ENCODE results near the gene S100A2.
A peak's percentile ranks its signal among the peaks of the same experiment; 100 is the strongest.
"Not testable (repeated sequence)": the region's sequence is repeated elsewhere in the genome, so short reads cannot be mapped to it uniquely, and the experiment has no call there.

S100A2 gene

DNA sequence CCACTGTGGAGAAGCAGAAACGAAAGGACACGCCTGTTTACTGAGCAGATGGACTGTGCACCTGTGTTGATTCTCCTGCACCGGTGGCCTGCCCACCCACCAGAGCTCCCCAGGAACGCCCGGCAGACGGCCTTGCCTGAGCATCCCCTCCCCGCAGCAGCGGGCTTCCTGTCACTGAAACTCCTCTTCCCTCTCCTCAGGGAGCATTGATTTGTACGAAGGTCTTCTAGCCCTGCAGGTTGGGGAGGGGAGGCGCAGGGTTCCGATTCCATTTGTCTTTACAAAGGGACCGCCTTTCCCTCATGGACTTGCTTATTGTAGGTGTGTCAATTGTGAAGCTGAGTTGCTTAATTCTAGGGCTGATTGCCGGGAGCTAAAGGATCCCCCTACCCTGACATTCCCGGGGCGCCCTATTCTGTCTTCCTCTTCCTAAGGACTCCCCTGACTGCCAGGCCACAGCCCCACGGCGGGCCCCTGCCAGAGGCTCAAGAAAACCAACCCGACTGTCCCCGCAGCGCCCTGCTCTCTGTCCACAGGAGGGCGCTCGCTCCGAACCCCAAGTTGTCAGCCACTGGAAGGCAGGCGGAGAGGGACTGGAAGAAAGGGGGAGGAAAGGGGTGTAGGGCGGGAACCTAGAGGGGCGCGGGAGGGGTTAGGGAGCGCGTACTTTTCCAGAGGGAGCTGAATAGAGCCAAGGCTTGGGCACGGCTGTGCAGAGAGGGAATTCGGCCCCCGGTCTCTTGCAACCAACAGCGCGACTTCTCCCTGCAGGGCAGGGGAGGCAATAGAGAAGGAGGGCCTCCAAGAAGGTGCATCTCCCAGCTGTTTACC lies 32.7 kb downstream of the S100A2 start:
- peak; percentile 76 for DNase-seq (ENCODE audit: low spot score)

DNA sequence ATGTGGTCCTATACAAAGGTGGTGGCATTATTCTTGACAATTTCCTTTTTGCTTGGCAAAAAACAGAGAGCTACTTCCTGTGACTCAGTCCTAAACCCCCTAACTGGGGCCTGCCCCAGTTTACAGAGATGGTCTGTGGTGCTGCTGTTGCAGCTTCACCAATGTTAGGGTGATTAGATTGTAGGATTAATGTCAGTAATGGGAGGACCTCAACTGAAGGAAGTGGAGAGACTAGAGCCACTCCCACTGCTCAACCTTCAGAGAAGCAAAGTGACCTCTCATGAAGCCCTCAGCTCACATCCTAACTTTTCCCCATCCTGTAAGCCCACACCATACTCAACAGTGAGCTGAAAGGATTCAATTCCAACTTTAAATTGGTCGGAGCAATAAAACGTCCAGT lies 33.5 kb downstream of the S100A2 start:
- no peak for DNase-seq (ENCODE audit: low spot score)

DNA sequence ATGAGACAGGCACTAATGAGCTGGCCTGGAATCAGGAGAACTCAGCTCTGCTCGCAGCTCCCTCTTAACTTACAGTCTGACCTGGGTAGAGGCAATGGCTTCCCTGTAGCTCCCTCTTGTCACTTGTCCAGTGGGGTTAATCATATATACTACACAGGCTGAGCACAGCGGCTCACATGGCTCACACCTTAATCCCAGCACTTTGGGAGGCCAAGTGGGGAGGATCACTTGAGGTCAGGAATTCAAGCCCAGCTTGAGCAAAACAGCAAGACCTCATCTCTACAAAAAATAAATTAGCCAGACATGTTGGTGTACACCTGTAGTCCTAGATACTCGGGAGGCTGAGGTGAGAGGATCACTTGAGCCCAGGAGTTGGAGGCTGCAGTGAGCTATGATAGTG lies 34.0 kb downstream of the S100A2 start:
- no peak for DNase-seq (ENCODE audit: low spot score)

DNA sequence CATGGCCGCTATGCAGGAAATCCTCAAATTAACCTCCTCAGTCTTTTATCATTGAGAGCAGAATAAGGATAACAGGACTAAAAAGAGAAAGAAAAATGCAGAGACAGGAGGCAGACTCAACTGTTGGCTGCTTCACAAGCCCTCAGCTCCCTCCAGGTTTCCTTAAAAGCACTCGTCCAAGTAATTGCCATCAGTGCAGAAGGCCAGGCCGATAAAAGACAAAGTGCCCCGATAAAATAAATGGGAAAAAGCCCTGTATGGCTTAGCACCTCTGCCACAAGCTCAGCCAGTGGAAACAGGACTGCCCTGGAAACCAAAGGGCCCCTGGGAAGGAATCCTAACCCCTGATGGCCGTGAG lies 38.0 kb downstream of the S100A2 start:
- DNase-seq (ENCODE audit: low spot score), result no peak

DNA sequence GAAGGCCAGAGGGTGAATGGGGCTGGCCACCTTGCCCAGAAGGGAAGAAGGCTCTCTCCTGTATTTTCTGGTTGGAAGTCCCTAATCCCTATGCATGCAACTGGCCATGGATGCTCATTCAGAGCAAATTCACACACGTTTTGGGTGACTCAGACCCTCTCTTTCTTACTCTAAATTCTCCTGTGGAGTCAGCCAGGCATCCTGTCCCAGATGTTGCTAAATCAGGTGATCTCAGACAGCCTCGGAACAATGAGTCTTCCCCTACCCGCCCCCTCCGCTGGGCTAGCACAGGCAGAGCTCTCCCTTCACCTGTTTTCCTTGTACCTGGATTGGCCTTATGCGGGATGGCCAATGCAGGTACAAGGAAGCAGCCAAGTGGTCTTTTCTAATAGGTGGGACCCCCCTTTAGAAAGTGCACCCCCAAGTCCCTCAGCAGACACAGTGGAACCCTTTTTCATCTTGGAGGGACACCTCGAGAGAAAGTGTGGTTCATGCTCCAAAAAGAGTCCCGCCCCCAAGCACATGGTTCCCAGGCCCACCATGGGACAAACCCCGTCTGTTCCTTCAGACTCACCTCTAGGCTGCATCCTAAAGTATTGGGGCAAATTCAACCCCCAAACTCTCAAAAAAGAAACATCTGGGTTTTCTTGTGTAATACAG lies 38.5 kb downstream of the S100A2 start:
- no peak for DNase-seq (ENCODE audit: low spot score)

DNA sequence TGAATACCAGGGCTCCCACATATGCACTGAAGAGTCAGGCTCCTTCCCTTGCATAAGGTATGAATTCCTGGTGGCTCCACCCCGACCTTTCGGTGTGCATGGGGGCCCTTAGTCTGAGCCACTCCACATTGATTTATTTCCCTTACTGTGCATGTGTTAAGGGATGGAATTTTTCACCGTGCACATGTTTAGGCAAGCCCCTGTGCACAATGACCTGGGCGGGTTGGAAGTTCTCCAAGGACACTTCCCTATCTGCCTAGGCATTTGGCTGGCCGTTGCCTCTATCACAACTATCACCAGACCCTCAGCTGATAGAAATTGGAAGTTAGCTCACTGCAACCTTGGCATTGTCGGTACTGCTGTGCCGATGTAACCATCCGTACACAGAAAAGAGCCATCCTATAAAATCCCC lies 39.5 kb downstream of the S100A2 start:
- no peak for DNase-seq (ENCODE audit: low spot score)

DNA sequence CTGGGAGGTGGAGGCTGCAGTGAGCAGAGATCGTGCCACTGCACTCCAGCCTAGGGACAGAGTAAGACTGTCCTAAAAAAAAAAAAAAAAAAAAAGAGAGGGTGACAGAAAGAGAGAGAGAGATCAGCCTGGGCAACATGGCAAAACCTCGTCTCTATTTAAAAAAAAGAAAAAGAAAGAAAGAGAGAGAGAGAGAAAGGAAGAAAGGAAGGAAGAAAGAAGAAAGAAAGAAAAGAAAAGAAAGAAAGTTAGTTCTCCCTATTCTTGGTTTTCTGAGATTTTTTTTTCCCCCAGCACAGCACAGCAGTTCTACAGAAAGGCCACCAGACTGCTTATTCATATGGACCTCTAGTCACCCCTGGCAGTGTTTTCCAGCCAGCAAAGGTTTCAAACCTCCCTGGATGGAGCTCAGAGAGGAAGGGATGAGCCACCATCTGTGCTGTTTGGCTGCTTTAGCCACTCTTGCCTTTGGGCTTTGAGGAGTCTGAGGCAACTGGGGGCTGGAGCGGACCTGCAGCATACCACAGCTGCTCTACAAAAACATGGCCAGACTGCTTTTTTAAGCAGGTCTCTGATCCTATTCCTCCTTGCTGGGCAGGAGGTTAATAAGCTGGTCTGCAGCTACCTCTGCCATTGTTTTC lies 40.4 kb downstream of the S100A2 start:
- no peak for DNase-seq (ENCODE audit: low spot score)

DNA sequence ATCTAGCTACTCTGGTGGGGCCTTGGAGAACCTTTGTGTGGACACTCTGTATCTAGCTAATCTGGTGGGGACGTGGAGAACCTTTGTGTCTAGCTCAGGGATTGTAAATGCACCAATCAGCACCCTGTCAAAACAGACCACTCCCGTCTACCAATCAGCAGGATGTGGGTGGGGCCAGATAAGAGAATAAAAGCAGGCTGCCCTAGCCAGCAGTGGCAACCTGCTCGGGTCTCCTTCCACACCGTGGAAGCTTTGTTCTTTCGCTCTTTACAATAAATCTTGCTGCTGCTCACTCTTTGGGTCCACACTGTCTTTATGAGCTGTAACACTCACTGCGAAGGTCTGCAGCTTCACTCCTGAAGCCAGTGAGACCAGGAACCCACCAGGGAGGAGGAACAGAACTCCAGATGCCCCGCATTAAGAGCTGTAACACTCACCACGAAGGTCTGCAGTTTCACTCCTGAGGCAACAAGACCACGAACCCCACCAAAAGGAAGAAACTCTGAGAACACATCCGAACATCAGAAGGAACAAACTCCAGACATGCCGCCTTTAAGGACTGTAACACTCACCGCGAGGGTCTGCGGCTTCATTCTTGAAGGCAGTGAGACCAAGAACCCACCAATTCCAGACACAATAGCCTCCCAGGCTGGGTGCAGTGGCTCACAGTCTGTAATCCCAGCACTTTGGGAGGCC lies 43.1 kb downstream of the S100A2 start:
- not testable (repeated sequence) for DNase-seq (ENCODE audit: low spot score)

DNA sequence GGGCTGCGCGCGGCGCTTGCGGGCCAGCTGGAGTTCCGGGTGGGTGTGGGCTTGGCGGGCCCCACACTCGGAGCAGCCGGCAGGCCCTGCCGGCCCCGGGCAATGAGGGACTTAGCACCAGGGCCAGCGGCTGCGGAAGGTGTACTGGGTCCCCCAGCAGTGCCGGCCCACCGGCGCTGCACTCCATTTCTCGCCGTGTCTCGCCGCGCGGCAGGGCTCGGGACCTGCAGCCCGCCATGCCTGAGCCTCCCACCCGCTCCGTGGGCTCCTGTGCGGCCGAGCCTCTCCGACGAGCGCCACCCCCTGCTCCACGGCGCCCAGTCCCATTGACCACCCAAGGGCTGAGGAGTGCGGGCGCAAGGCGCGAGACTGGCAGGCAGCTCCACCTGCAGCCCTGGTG lies 43.8 kb downstream of the S100A2 start:
- not testable (repeated sequence) for DNase-seq (ENCODE audit: low spot score)

DNA sequence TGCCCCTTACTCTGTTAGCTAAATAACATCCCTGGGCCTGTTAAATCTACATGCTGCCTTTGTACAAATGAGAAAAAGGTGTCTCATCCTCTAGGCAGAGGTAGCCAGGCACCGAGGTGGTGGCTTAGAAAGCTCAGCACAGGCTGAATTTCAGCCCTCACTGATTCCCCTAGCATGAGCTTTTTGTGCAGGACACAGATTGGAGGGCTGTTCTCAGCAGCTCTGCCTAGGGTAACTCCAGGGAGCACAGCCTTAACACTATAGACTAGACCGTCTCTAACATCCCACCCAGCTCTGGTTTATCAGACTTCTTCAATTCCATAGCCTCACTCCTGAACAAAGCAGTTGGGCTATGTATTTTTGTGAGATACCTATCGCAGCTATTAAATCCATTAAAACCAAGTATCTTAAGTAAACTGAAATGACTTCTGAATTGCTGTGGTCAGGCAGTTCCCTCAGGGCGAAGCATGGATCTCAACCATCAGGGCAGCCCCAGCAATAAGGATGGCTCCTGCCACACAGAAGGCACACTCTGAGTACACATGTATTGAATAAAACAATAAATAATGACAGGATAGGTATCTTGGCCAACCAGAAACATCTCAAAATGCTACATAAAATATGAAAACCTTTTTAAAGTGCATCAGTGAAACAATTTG lies 44.7 kb downstream of the S100A2 start:
- DNase-seq (ENCODE audit: low spot score), result no peak

DNA sequence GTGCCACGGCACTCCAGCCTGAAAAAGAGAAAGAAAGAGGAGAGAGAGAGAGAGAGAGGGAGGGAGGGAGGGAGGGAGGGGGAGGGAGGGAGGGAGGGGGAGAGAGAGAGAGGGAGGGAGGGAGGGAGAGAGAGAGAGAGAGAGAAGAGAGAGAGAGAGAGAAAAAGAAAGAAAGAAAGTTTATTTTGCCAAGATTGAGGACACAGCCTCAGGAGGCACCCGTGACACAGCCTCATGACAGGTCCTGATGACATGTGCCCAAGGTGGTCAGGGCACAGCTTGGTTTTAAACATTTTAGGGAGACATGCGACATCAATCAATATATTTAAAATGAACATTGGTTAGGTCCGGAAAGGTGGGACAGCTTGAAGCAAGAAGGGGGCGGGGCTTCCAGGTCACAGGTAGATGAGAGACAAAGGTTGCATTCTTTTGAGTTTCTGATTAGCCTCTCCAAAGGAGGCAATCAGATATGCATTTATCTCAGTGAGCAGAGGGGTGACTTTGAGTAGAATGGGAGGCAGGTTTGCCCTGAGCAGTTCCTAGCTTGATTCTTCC lies 45.4 kb downstream of the S100A2 start:
- DNase-seq (ENCODE audit: low spot score), result not testable (repeated sequence)

DNA sequence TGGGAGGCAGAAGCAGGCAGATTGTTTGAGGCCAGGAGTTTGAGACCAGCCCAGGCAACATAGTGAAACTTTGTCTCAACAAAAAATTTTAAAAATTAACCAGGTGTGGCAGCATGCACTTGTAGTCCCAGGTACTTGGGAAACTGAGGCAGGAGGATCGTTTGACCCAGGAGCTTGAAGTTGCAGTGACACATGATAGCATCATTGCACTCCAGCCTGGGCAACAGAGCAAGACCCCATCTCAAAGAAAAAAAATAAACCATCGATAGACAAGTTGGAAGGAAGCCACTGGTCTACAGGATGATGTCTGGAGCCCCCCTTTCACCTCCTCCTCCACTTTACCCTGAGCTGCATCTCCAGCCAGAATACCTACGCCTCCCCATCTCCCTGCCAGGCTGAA lies 46.4 kb downstream of the S100A2 start:
- no peak for DNase-seq (ENCODE audit: low spot score)

DNA sequence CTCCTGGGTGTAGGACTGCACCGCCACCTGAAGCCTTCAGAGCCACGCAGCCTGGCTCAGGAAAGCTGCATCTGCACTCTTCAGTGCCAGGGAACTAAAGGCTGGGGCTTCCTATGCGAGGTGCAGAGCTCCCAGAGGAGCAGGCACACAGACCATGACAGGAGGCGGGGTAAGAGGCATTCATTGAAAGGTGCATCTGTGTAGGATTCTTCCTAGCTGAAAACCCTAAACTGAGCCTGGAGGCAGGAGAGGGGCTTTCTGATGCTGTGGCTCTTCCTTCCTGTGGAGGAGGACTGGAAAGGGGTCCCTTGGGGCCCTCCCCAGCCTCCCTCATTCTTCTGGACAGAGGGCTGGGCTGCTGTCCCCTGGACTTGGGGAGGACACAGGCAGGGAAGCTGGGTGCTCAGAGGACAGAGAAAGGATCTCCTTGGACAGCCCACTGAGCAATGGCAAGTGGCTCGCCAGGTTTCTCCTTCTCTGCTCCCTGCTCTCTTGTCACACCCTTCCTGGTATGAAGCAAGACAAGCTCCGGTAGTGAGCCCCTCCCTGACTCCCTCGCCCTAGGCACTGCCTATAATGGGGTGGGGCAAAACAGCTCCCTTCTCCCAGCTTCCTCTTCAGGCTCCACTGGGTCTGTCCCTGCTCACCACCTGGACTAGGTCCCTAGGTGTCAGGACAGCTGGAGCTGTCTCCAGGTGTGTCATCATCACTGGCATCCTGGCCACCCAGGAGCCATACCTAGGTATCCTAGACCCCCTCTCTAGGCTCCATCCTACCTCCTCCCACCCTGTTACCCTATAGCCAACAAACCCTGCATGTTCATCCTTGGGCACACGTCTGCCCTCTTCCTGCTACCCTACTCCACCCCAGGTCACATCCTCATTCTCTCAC lies 49.9 kb downstream of the S100A2 start:
- no peak for DNase-seq (ENCODE audit: low spot score)

DNA sequence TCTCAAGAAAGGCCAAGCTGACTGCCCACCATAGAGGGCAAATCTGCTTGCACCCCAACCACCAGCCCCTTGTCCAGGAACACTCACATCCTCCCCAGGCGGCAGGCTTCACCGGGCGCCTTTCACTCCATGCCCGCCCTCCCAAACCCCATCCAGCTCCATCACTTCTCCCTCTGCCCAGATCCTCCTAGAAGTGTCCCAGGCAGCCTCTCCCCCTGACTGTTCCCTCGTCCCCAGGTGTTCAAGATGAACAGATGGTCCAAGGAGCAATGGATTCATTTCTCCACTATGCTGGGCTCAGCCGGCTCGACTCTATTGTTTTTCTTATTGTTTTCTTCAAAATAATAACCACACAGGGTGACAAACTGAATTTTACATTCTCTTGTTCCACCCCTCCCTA lies 52.0 kb downstream of the S100A2 start:
- no peak for DNase-seq (ENCODE audit: low spot score)

DNA sequence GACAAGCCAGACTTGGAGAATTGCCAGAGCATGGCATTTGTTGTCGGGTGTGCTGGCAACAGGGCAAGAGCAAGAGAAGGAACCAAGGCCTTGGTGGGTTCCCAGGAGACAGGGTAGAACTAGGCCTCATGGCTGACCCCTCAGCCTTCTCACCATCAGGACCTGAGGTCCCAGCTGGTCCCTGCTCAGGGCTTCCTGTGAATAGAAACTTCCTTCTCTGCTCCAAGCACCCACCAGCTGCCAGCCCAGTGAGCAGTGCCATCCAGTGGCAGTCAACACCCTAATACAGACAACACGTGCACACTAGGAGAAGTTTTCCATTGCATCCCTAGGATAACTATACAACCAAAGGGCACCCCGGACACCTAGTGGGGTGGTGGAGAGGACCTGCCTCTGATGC lies 52.6 kb downstream of the S100A2 start:
- no peak for DNase-seq (ENCODE audit: low spot score)
